NB4 (cell line): ENCODE measurements around the gene PCBD1.
A peak's percentile ranks its signal among the peaks of the same experiment; 100 is the strongest.

Experiments used
- DNase-seq: peaks from one replicate; pipeline ENCODE4 v3.0.0; 2010; ENCODE audit warnings: low read depth
- H3K4me3 ChIP-seq: one replicate; pipeline ENCODE4 v1.5.1; 2011; ENCODE audit warnings: mild to moderate bottlenecking, low read depth, low read length, moderate library complexity
- MYC ChIP-seq: IDR thresholded peaks from 2 replicates; pipeline ENCODE4 v1.6.1; 2011; ENCODE audit warnings: low read depth, low read length
- POLR2A ChIP-seq: IDR thresholded peaks from 2 replicates; pipeline ENCODE4 v1.6.1; 2011; ENCODE audit warnings: mild to moderate bottlenecking; ENCODE audit not compliant: insufficient read length; ENCODE audit errors: extremely low read depth
- TF ChIP-seq, protein P1 (sequence below): IDR thresholded peaks from 2 replicates; pipeline ENCODE4 v1.6.1; 2011; ENCODE audit warnings: low read depth, low read length
- TF ChIP-seq, protein P2 (sequence below): IDR thresholded peaks from one replicate; pipeline ENCODE4 v1.5.1; 2012; ENCODE audit warnings: low read depth, low read length

PCBD1 gene

DNA sequence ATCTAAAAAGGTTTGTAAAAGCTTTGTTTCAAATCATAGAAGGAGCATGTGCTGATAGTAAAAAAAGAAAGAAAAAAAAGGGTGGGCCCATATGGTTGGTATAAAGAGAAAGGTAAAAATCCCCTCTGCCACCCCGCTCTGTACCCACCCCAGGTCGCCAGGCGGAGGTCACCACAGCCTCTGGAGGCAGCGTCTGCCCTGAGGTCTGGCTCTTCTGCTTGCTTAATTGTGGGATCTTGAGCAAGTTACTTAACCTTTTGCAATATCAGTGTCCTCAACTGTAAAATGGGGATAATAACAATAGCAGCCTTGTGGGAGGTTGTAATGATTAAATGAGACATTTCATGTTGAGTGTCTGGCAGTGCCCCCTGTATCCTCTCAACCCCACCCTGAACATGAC, 10.7 kb upstream of the PCBD1 start:
- TF ChIP-seq POLR2A (no peak), MYC (no peak)
- TF ChIP-seq, protein P1, sequence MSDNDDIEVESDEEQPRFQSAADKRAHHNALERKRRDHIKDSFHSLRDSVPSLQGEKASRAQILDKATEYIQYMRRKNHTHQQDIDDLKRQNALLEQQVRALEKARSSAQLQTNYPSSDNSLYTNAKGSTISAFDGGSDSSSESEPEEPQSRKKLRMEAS = no peak
- TF ChIP-seq, protein P2, sequence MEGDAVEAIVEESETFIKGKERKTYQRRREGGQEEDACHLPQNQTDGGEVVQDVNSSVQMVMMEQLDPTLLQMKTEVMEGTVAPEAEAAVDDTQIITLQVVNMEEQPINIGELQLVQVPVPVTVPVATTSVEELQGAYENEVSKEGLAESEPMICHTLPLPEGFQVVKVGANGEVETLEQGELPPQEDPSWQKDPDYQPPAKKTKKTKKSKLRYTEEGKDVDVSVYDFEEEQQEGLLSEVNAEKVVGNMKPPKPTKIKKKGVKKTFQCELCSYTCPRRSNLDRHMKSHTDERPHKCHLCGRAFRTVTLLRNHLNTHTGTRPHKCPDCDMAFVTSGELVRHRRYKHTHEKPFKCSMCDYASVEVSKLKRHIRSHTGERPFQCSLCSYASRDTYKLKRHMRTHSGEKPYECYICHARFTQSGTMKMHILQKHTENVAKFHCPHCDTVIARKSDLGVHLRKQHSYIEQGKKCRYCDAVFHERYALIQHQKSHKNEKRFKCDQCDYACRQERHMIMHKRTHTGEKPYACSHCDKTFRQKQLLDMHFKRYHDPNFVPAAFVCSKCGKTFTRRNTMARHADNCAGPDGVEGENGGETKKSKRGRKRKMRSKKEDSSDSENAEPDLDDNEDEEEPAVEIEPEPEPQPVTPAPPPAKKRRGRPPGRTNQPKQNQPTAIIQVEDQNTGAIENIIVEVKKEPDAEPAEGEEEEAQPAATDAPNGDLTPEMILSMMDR = no peak
- H3K4me3 ChIP-seq = no peak overlapping the region
- DNase-seq = peak; percentile 52

DNA sequence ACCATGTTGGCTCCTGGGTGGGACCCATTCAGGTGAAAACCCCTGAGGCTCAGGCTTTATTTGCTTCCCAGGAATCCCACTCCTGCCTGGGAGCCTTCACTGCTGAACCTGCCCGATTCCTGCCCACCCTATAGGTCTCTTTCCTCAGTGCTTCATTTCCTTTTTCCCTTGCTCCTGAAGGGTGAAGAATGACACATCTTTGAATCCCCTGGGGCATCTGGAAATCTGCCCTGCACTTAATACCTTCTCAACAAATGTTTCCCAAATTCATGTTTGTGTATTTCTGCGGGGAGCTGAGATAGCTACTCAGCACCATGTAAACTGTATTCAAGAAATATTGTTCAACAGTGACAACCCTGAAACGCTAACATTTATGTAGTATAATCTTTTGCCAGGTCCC, 10.3 kb upstream of the PCBD1 start:
- no peak for TF ChIP-seq MYC
- TF ChIP-seq, protein P2 = no peak
- TF ChIP-seq, protein P1 = no peak
- TF ChIP-seq POLR2A = no peak
- no peak for DNase-seq
- H3K4me3 ChIP-seq = no peak overlapping the region

DNA sequence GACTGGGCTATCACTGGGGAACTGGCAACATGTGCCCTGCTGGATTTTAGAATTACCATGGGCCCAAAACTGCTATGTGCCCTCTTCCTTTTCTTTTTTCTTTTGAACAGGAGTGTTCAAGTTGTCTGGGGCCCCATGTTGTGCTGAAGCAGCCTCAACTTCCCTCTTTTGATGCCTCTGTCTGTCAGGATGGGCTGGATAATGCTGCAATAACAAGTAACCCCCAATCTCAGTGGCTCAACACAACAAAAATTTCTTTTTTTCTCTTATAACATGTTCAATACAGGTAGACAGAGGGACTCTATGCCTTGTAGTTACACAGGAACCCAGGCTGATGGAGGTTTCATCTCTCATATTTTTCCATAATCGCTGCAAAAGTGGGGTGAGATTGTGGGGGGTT, 8.2 kb upstream of the PCBD1 start:
- TF ChIP-seq POLR2A (no peak), MYC (no peak)
- TF ChIP-seq, protein P1 = no peak
- TF ChIP-seq, protein P2 = no peak
- no peak overlapping the region for H3K4me3 ChIP-seq
- no peak for DNase-seq

DNA sequence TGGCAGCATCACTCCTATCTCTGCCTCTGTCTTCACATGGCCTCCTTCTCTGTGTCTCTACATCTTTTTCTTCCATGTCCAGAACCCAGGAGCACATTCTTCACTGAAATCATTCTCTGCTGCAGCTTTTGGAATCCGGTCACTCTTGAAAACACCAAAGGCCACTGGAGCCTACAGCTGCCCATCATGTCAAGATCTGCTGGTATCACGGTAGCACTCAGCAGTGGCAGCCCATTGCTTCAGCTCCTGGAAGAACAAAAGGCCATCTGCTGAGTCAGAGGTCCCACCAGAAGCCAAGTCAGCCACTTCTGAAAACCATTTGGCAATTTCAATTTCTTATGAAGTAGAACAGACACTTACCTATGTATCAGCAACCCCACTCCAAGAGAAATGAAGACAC, 6.1 kb upstream of the PCBD1 start:
- TF ChIP-seq, protein P1 = no peak
- TF ChIP-seq MYC = no peak
- TF ChIP-seq, protein P2 = no peak
- TF ChIP-seq POLR2A = no peak
- H3K4me3 ChIP-seq = no peak overlapping the region
- no peak for DNase-seq

DNA sequence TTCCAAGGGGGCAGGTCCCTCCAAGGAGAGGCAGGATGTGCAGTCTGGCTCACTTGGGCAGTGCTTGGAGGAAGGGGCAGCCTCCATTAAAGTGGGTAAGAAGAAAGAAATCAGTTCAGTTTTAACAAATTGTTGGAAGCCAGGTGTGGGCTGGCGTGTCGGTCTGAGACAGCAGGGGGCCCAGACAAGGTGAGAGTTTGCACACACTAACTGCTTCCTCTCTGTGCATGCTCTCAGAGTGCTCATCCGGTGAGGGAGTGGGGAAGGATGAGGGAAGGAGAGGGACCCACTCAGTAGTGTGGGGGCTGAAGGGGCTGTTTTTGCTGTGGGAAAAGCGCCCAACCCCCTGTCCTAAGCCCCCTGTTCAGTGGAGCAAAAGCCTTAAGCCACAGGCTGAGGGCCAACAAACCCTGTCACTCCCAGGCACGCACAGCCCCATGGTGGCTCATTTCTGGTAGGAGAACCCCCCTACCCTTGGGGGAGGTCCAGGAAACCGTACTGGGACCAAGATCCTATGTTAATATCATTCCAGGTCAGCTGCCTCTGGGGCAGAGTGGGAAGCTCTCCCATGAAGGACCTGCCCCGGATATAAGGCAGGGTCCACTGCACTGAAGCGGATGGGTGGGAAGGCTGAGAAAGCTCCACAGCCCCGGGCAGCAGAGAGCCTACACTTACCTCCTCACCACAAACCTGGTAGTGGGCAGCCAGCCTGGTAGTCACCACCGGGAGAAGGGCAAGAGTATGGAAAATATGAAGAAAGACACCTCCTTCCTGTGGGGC, 5.1 kb upstream of the PCBD1 start:
- H3K4me3 ChIP-seq = no peak overlapping the region
- TF ChIP-seq, protein P2 = no peak
- TF ChIP-seq, protein P1 = no peak
- TF ChIP-seq MYC (no peak), POLR2A (no peak)
- no peak for DNase-seq
